Measurements from ENCODE around the gene ACAA1. TPM values are rescaled to one million over a fixed set of nuclear protein-coding genes. Genes with fewer than 3 reads are reported as not detected.

ACAA1 gene
- total and polyA plus RNA-seq, 2 experiments from 2014 or later, result 141 to 250 TPM

DNA sequence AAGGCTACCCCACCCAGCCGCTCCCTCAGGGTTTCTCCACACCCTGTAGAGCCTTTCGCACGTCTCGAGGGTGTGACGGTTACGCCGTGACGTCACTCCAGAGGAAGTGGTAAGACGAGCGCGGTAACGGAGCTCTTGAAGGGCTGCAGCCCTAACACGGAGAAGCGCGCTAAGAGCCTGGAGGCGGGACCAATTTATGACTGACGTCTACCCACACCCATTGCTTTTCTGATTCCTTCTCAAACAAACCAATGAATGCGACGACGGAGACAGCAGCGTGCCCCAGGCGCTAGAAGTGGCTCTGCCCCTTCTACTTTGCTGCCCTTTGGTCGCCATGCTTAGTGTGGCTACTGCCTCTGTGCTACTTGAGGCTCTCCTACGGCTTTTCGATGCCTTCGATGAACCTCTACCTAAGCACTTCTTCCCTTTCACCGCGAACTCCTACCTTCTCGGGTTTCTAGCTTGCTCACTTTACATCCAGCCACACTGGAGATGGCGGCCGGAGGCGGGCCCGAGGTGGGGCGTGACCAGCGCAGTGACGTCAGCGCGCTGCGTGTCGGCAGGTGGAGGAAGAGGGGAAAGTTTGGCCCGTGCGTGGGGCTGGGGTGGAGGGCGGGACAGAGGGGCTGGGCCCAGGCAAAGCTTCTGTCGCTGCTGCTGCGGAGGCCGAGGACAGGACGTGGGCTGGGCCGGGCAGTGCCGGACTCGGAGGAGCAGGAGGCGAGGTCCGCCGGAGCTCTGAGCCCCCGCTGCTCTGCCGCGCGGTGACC is 28.2 kb upstream of the ACAA1 start, which contains the start of gene OXSR1:
OXSR1 (plus strand) TSS at position 586 of the 770 bp plus-strand sequence. CDS start 340 bp downstream, outside the sequence.
- Histone ChIP-seq H3K36me3 (replicated peaks; ENCODE audit: insufficient read depth, low read depth) (no peaks in the 10 kb centered on the region), H2AFZ (peak within 1 kb of the TSS; percentile 72), H3K27me3 (no peaks in the 10 kb centered on the region), H3K4me2 (peak within 1 kb of the TSS; percentile 87), H3K9me2 (replicated peaks; ENCODE audit: insufficient read depth) (no peaks in the 10 kb centered on the region), H3K27ac (peak within 1 kb of the TSS; percentile 98), H3K4me3 (peak within 1 kb of the TSS; percentile 61), H3K79me2 (peaks cover 43% of the 10 kb centered on the region), H3K9me3 (ENCODE audit: low read depth) (no peaks in the 10 kb centered on the region), H4K20me1 (ENCODE audit: insufficient read depth, poor library complexity, severe bottlenecking) (peaks cover 17% of the 10 kb centered on the region), H3K4me1 (ENCODE audit: insufficient read depth) (peaks cover 16% of the 10 kb centered on the region)
- under 1% methylated on average over 42 of the region's 57 CpGs for WGBS (ENCODE audit: low lambda C conversion rate, missing lambda C conversion rate)
- peak; percentile 100 for DNase-seq (ENCODE audit: low spot score)
- TF ChIP-seq EZH2phosphoT487 (IDR thresholded peaks at IDR 0.05; ENCODE audit: low read depth, severe bottlenecking, unreplicated experiment), result no peak

DNA sequence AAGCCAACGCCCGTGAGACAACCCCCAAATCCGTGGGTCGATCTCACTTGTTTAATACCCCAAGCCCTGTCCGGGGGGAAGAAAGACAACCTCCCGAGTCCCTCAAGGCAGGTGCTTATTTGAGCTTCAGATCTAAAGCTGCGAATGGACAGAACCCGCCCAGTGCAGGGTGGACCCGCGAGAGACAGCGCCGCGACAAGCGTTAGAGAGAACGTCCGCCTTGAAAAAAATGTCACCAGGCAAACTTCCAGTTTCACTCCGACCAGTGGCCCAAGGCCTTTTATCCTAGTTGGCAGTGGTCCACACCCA is 27.7 kb upstream of the ACAA1 start:
- Histone ChIP-seq H2AFZ (peak overlapping the region; percentile 72), H3K27me3 (no peaks in the 10 kb centered on the region), H3K36me3 (replicated peaks; ENCODE audit: insufficient read depth, low read depth) (no peaks in the 10 kb centered on the region), H4K20me1 (ENCODE audit: insufficient read depth, poor library complexity, severe bottlenecking) (peaks cover 12% of the 10 kb centered on the region), H3K27ac (peak overlapping the region; percentile 98), H3K4me3 (peak overlapping the region; percentile 14), H3K9me2 (replicated peaks; ENCODE audit: insufficient read depth) (no peaks in the 10 kb centered on the region), H3K9me3 (ENCODE audit: low read depth) (no peaks in the 10 kb centered on the region), H3K4me1 (ENCODE audit: insufficient read depth) (peaks cover 16% of the 10 kb centered on the region), H3K4me2 (peak overlapping the region; percentile 71), H3K79me2 (peaks cover 37% of the 10 kb centered on the region)
- TF ChIP-seq EZH2phosphoT487 (IDR thresholded peaks at IDR 0.05; ENCODE audit: low read depth, severe bottlenecking, unreplicated experiment) (no peak), CTCF (IDR thresholded peaks at IDR 0.05; ENCODE audit: poor library complexity) (no peak), EZH2 (IDR thresholded peaks at IDR 0.05; ENCODE audit: borderline replicate concordance) (no peak)
- 12% methylated on average over 17 of the region's 17 CpGs for WGBS (ENCODE audit: low lambda C conversion rate, missing lambda C conversion rate)
- DNase-seq (ENCODE audit: low spot score), result no peak

DNA sequence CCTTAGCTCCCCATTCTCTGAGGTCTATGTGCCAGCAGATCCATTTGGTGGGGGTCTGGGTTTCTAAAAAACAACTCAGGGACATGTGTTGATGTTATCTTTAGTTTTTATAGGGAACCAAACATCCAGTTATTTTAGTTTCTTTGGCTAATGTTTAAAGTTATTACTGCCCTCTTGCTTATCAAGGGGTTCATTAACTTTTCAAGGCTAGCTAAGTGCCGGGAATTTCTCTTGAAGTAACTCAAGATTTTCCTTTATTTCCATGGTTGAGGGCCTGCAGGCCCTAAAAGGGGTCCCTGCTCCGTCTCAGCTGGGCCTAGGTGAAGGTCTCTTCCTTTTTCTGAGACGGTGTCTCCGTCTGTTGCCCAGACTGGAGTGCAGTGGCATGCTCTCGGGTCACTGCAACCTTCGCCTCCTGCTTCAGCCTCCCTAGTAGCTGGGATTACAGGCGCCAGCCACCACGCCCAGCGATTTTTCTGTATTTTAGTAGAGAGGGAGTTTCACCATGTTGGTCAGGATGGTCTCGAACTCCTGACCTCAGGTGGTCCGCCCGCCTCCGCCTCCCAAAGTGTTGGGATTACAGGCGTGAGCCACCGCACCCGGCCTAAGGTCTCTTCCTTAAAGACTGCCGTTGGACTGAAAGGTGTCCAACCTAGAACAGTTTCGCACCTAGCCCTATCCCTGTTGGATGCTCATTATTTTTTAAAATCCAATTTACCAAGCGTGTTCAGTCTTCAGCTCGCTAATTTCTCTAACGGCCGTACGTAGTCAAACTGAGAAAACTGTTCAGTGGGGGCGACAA is 27.1 kb upstream of the ACAA1 start:
- no peaks in the 10 kb centered on the region for H3K27me3 ChIP-seq
- peak overlapping the region; percentile 72 for H2AFZ ChIP-seq
- TF ChIP-seq CTCF (IDR thresholded peaks at IDR 0.05; ENCODE audit: poor library complexity) (no peak), EZH2 (IDR thresholded peaks at IDR 0.05; ENCODE audit: borderline replicate concordance) (no peak), EZH2phosphoT487 (IDR thresholded peaks at IDR 0.05; ENCODE audit: low read depth, severe bottlenecking, unreplicated experiment) (no peak)
- peak overlapping the region; percentile 14 for H3K4me3 ChIP-seq
- WGBS (ENCODE audit: low lambda C conversion rate, missing lambda C conversion rate), result 87% methylated on average over 24 of the region's 24 CpGs
- no peaks in the 10 kb centered on the region for H3K9me3 ChIP-seq (ENCODE audit: low read depth)
- H3K36me3 ChIP-seq (replicated peaks; ENCODE audit: insufficient read depth, low read depth), result no peaks in the 10 kb centered on the region
- H3K9me2 ChIP-seq (replicated peaks; ENCODE audit: insufficient read depth), result no peaks in the 10 kb centered on the region
- peaks cover 32% of the 10 kb centered on the region for H3K79me2 ChIP-seq
- peaks cover 12% of the 10 kb centered on the region for H4K20me1 ChIP-seq (ENCODE audit: insufficient read depth, poor library complexity, severe bottlenecking)
- peak overlapping the region; percentile 98 for H3K27ac ChIP-seq
- H3K4me2 ChIP-seq, result peak overlapping the region; percentile 71
- H3K4me1 ChIP-seq (ENCODE audit: insufficient read depth), result peaks cover 16% of the 10 kb centered on the region
- DNase-seq (ENCODE audit: low spot score), result no peak
